GM13977 (cell line): ENCODE results near the gene MNS1.
"Not testable (repeated sequence)": the region's sequence is repeated elsewhere in the genome, so short reads cannot be mapped to it uniquely, and the experiment has no call there.

Experiments
- DNase-seq: peaks from one replicate; pipeline ENCODE4 v3.0.0; 2012; ENCODE audit warnings: low spot score
- in situ Hi-C: fragments of 300-500 bp; cut with MboI; formaldehyde crosslinking; loops from one replicate; pipeline ENCODE4 v1.12.0; 2022; ENCODE audit warnings: low sequenced_read_pairs, low pct_unique_long_range_greater_than_20kb, mixed read lengths, inconsistent platforms; ENCODE audit not compliant: unreplicated experiment
- TF ChIP-seq, protein P1 (sequence below): IDR thresholded peaks from 2 replicates; pipeline ENCODE4 v1.5.1; 2012; ENCODE audit warnings: mild to moderate bottlenecking, control low read depth; ENCODE audit not compliant: insufficient read depth; ENCODE audit errors: extremely low read depth, missing control alignments

MNS1 gene

DNA sequence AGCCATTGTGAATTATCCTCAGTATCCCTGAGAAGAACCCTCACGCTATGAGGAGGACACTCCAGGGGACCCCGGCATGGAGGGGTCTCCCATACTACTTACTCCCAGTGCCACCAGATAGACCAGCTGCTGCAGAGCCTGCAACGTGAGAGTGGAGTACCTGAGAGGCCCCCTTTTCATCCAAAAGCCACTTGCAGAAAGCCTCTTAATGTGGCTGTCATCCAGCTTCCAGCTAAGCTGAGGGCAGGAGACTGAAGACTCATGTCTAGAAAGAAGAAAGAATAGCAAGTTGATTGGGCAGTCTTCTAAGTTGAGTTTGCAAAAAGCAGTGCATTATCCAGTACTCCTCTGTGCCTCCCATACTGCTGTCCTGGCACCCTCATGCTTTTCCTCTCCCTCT lies 27.3 kb upstream of the MNS1 start:
- in situ Hi-C loops = loop anchor here (10.0 to 25.0 kb wide), 4 partner anchors 383 to 1045 kb away; no protein-coding TSS in a partner anchor
- TF ChIP-seq, protein P1, sequence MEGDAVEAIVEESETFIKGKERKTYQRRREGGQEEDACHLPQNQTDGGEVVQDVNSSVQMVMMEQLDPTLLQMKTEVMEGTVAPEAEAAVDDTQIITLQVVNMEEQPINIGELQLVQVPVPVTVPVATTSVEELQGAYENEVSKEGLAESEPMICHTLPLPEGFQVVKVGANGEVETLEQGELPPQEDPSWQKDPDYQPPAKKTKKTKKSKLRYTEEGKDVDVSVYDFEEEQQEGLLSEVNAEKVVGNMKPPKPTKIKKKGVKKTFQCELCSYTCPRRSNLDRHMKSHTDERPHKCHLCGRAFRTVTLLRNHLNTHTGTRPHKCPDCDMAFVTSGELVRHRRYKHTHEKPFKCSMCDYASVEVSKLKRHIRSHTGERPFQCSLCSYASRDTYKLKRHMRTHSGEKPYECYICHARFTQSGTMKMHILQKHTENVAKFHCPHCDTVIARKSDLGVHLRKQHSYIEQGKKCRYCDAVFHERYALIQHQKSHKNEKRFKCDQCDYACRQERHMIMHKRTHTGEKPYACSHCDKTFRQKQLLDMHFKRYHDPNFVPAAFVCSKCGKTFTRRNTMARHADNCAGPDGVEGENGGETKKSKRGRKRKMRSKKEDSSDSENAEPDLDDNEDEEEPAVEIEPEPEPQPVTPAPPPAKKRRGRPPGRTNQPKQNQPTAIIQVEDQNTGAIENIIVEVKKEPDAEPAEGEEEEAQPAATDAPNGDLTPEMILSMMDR = no peak
- DNase-seq = no peak

DNA sequence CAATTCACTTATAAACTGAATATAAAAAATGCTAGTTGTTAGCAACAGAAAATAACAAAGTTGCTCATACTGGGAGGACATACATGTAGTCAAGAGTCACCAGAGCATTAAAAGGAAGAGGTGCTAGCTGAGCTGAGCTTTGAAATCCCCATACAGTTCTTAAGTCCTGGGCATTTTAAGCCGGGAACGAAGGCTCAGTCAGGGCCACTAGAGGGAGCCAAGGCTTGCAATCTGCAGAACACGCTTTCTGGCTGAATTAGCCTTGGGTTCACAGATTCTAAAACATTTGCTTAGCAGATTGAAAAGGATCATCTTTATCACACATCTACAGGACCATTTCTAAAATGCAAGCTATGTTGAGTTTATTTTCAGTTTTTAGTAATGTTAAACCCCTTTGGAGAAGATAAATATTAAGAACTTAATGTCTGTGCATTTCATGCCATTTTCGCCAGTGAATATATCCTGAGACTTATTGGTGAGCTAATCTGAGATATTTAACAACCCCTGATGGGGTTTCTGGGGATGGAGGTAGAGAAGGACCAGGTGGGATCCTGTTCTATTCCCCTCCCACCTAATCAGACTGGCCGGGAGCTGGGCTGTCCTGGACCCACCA lies 26.3 kb upstream of the MNS1 start:
- TF ChIP-seq, protein P1 = peak; percentile 92
- DNase-seq = peak; percentile 70
- in situ Hi-C loops = loop anchor here (10.0 to 25.0 kb wide), 4 partner anchors 384 to 1046 kb away; no protein-coding TSS in a partner anchor

DNA sequence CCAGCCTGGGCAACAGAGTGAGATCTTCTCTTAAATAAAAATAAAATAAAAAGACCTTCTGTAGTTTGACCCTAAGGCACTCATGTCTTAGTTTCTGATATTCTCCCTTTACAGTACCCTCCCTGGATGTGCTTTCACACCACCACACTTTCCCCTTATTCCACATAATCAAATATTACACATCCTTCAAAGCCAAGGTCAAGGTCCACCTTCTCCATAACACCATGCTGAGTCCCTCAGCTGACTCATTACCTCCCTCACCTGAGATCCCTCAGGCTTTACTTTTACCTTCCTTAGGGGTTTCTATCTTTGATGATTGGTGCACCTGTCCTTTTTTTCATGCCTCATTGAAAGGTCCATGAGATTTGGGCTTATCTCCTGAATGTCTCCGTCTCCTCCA lies 25.5 kb upstream of the MNS1 start:
- in situ Hi-C loops = loop anchor here (10.0 to 25.0 kb wide), 4 partner anchors 384 to 1047 kb away; no protein-coding TSS in a partner anchor
- no peak for DNase-seq
- TF ChIP-seq, protein P1 = no peak

DNA sequence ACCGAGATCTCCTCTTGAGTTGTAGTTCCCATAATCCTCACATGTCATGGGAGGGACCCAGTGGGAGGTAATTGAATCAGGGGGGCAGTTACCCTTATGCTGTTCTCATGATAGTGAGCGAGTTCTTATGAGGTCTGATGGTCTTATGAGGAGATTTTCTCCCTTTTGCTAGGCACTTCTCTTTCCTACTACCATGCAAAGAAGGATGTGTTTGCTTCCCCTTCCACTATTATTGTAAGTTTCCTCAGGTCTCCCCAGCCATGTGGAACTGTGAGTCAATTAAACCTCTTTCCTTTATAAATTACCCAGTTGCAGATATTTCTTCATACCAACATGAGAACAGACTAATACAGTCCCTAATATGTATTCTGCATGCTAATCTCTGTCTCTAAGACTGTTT lies 21.3 kb upstream of the MNS1 start:
- DNase-seq = not testable (repeated sequence)
- in situ Hi-C loops = loop anchor here (25.0 kb wide), 2 partner anchors 651 to 1051 kb away; no protein-coding TSS in a partner anchor

DNA sequence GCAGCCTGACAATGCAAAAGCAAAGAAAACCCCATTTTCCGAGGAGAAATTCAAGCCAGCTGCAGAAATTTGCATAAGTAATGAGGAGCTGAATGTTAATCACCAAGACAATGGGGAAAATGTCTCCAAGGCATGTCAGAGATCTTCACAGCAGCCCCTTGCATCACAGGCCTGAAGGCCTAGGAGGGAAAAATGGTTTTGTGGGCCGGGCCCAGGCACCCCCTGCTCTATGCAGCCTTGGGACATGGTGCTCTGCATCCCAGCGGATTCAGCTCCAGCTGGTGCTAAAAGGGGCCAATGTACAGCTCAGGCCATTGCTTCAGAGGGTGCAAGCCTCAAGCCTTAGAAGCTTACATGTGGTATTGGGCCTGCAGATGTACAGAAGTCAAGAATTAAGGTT lies 20.5 kb upstream of the MNS1 start:
- in situ Hi-C loops = loop anchor here (25.0 kb wide), 2 partner anchors 652 to 1052 kb away; no protein-coding TSS in a partner anchor
- DNase-seq = not testable (repeated sequence)

DNA sequence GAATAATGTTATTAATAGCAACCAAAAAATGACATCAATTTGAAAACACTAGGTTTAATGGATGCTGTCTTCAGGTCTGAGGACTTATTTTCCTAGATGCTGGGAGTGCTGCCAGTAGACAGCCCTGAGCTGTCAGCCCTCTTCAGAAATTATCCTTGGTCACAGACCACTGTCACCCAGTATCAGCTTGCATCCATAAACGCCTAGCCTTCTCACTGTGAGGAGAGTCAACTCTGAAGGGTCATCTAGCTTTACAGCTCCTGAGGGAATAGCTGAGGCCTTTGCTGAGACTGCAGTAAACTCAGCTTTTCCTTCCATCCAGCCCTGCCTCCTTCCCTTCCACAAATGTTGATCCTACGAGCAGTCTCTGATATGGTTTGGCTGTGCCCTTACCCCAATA lies 19.4 kb upstream of the MNS1 start:
- no peak for DNase-seq
- in situ Hi-C loops = loop anchor here (25.0 kb wide), 2 partner anchors 653 to 1053 kb away; no protein-coding TSS in a partner anchor
- TF ChIP-seq, protein P1 = no peak

DNA sequence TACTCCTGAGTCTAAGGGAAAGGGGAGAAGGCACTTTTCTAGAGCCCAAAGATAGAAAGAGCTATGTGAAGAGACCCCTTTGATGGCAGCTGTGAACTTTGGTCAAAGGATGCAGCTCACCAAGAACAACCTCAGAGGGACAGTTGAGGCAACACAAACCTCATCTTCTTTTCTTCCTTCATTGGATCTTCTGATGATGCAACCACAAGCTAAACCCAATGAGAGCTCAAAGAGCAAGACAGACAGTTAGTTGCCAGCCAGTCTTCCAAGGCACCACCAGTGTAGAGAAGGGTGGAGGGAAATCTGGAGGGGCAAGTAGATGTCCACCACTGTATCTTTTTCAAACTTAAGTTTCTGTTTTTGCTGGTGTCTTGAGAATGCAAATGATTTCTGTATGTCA lies 10.4 kb upstream of the MNS1 start:
- TF ChIP-seq, protein P1 = no peak
- DNase-seq = no peak
- in situ Hi-C loops = loop anchor here (25.0 kb wide), 2 partner anchors 662 to 1062 kb away; no protein-coding TSS in a partner anchor

DNA sequence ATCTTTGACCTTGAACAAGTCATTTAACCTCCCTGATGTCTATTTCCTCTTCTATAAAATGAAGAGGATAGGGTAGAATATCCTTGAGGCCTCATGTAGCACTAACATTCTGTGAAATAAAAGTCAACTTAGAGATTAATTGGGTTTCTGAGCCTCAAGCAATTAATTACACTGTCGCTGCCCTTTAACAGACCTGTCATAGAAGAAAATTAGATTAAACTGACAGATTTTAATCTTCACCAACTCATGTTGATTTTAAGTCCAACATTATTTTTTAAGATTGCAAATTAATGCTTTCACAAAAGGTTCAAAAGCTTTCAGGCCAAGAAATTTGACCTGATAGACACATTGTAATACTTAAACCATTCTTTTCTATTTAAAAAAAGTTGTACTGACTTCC lies 8.1 kb upstream of the MNS1 start:
- TF ChIP-seq, protein P1 = no peak
- DNase-seq = no peak
- in situ Hi-C loops = no loop called here
